Activated CD8-positive, alpha-beta T cell treated with anti-CD3 and anti-CD28 coated beads for 36 hours (primary cell): ENCODE results near the gene ZFAND4. TPM values are rescaled to one million over a fixed set of nuclear protein-coding genes. Genes with fewer than 3 reads are reported as not detected.
"Not testable (repeated sequence)": the region's sequence is repeated elsewhere in the genome, so short reads cannot be mapped to it uniquely, and the experiment has no call there.

Experiments used
- ATAC-seq: fragments of 200-7000 bp; cut with Tn5 transposase; one replicate; pipeline ENCODE4 v1.10.0; 2021; ENCODE audit warnings: mild to moderate bottlenecking, moderate library complexity
- CTCF ChIA-PET: fragments of 350-600 bp; sonication (Branson Sonifier 250); formaldehyde crosslinking; loops from one replicate; lab custom pipeline; 2021; ENCODE audit warnings: antibody characterized with exemption; lab: Charles Lee
- POLR2A ChIA-PET: fragments of 350-600 bp; sonication (Branson Sonifier 250); formaldehyde crosslinking; loops from one replicate; lab custom pipeline; 2021; ENCODE audit warnings: antibody characterized with exemption; lab: Charles Lee
- DNase-seq: peaks from one replicate; pipeline ENCODE4 v3.0.0-alpha.2; 2020
- H3K27ac Mint-ChIP-seq: one replicate; pipeline ENCODE4 v1.8.0; 2021; ENCODE audit warnings: mild to moderate bottlenecking, mixed read lengths
- H3K27me3 Mint-ChIP-seq: one replicate; pipeline ENCODE4 v1.8.0; 2021; ENCODE audit warnings: mixed read lengths
- H3K36me3 Mint-ChIP-seq: one replicate; pipeline ENCODE4 v1.8.0; 2021; ENCODE audit warnings: low read depth, mixed read lengths
- H3K4me1 Mint-ChIP-seq: one replicate; pipeline ENCODE4 v1.8.0; 2021; ENCODE audit warnings: low read depth, mixed read lengths
- H3K4me3 Mint-ChIP-seq: one replicate; pipeline ENCODE4 v1.8.0; 2021; ENCODE audit warnings: mild to moderate bottlenecking, moderate library complexity, mixed read lengths
- H3K9me3 Mint-ChIP-seq: one replicate; pipeline ENCODE4 v1.8.0; 2021; ENCODE audit warnings: mixed read lengths
- intact Hi-C: fragments of 100-400 bp; cut with micrococcal nuclease; formaldehyde crosslinking; loops from one replicate; pipeline ENCODE4 v1.10.0; 2022
- total RNA-seq, 2 experiments: library from RNA; stranded (reverse); gene quantifications; one replicate each; pipeline ENCODE4 v1.2.3, GENCODE V29; 2021
- TF ChIP-seq, protein P1 (sequence below): fragments of 200-600 bp; IDR thresholded peaks from one replicate; pipeline ENCODE4 v1.8.0; 2022; ENCODE audit warnings: antibody characterized with exemption, mild to moderate bottlenecking

ZFAND4 gene
- total RNA-seq, 2 experiments from 2014 or later = 11.5 to 13.5 TPM

DNA sequence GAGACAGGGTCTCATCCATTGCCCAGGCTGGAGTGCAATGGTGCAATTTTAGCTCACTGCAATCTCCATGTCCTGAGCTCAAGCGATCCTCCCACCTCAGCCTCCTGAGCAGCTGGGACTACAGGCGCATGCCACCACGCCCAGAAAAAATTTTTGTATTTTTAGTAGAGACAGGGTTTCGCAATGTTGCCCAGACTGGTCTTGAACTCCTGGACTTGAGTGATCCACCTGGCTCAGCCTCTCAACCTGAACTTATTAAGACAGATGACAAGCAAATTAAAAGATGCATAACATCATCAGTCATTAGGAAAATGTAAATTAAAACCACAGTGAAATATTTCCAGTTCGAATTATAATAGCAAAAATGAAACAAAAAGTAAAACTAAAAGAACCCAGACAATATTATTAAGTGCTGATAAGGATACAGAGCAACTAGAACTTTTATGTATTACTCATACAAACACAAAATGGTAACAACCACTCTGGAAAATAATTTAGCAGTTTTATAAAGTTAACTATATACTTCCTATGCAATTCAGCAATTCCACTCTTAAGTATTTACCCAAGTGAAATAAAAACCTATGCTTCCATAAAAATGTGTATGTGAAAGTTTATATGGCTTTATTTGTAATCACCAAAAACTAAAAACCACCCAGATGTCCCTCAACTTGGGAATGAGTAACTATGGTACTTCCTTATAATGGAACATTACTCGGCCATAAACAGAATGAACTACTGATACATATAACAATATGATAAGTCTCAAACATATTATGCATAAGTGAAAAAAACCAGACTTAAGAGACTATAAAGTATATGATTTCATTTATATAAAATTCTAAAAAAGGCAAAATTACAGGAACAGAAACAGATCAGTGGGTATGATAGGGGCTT lies 15.3 kb downstream of the ZFAND4 start:
- POLR2A ChIA-PET = no interaction called here

GRCh38 chr10:45655219-45655618 lies 17.4 kb downstream of the ZFAND4 start:
- no peaks in the 10 kb centered on the region for H3K27me3 Mint-ChIP-seq
- H3K27ac Mint-ChIP-seq = peak overlapping the region; percentile 8
- intact Hi-C loops = no loop called here
- TF ChIP-seq, protein P1, sequence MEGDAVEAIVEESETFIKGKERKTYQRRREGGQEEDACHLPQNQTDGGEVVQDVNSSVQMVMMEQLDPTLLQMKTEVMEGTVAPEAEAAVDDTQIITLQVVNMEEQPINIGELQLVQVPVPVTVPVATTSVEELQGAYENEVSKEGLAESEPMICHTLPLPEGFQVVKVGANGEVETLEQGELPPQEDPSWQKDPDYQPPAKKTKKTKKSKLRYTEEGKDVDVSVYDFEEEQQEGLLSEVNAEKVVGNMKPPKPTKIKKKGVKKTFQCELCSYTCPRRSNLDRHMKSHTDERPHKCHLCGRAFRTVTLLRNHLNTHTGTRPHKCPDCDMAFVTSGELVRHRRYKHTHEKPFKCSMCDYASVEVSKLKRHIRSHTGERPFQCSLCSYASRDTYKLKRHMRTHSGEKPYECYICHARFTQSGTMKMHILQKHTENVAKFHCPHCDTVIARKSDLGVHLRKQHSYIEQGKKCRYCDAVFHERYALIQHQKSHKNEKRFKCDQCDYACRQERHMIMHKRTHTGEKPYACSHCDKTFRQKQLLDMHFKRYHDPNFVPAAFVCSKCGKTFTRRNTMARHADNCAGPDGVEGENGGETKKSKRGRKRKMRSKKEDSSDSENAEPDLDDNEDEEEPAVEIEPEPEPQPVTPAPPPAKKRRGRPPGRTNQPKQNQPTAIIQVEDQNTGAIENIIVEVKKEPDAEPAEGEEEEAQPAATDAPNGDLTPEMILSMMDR = no peak
- POLR2A ChIA-PET = interaction anchor here (1.1 kb wide), 1 partner anchor 18 kb away, joined by 4 read pairs; no protein-coding TSS in a partner anchor
- CTCF ChIA-PET = interaction anchor here (1.1 kb wide), 1 partner anchor 190 kb away, joined by 4 read pairs; no protein-coding TSS in a partner anchor
- peaks cover 35% of the 10 kb centered on the region for H3K36me3 Mint-ChIP-seq
- peaks cover 39% of the 10 kb centered on the region for H3K4me1 Mint-ChIP-seq
- DNase-seq = no peak
- no peak overlapping the region for H3K4me3 Mint-ChIP-seq
- peak; percentile 58 for ATAC-seq
- peaks cover 5% of the 10 kb centered on the region for H3K9me3 Mint-ChIP-seq

More for the DNA sequence above, 15.3 kb downstream of the ZFAND4 start:
- ATAC-seq = peak; percentile 49
- Mint-ChIP-seq H3K4me1 (peaks cover 48% of the 10 kb centered on the region), H3K9me3 (peaks cover 16% of the 10 kb centered on the region), H3K4me3 (peak overlapping the region; percentile 13), H3K27ac (peak overlapping the region; percentile 26), H3K27me3 (no peaks in the 10 kb centered on the region), H3K36me3 (peaks cover 52% of the 10 kb centered on the region)
- intact Hi-C loops = no loop called here
- no peak for DNase-seq
- CTCF ChIA-PET = interaction anchor here (1.7 kb wide), 1 partner anchor 15 kb away, joined by 6 read pairs; the partner anchor contains the start of gene ZFAND4
- TF ChIP-seq, protein P1 = no peak

DNA sequence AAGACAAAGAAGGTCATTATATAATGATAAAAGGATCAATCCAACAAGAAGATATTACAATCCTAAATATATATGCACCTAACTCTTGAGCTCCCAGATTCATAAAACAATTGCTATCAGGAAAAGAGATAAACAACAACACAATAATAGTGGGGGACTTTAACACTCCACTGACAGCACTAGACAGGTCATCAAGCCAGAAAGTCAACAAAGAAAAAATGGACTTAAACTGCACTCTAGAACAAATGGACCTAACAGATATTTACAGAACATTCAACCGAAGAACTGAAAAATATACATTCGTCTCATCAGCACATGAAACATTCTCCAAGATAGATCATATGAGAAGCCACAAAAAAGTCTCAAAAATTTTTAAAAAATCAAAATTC lies 17.8 kb downstream of the ZFAND4 start:
- ChIA-PET CTCF (interaction anchor here (1.1 kb wide), 1 partner anchor 190 kb away, joined by 4 read pairs; no protein-coding TSS in a partner anchor), POLR2A (interaction anchor here (1.1 kb wide), 1 partner anchor 18 kb away, joined by 4 read pairs; no protein-coding TSS in a partner anchor)
- H3K36me3 Mint-ChIP-seq = peaks cover 34% of the 10 kb centered on the region

DNA sequence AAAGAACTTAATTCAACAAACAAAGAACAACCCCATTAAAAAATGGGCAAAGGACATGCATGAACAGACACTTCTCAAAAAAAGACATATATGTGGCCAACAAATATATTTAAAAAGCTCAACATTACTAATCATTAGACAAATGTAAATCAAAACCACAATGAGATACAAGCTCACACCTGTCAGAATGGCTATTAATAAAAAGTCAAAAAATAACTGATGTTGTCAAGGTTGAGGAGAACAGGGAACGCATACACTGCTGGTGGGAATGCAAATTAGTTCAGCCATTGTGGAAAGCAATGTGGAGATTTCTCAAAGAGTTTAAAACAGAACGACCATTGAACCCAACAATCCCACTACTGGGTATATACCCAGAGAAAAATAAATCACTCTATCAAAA lies 19.1 kb downstream of the ZFAND4 start:
- intact Hi-C loops = no loop called here
- peaks cover 26% of the 10 kb centered on the region for H3K36me3 Mint-ChIP-seq
- H3K27ac Mint-ChIP-seq = no peak overlapping the region
- H3K27me3 Mint-ChIP-seq = no peaks in the 10 kb centered on the region
- ChIA-PET POLR2A (no interaction called here), CTCF (no interaction called here)
- H3K4me1 Mint-ChIP-seq = peaks cover 36% of the 10 kb centered on the region
- H3K4me3 Mint-ChIP-seq = no peak overlapping the region
- DNase-seq (no peak), ATAC-seq (no peak)
- TF ChIP-seq, protein P1 = no peak
- H3K9me3 Mint-ChIP-seq = peaks cover 1% of the 10 kb centered on the region

More for the DNA sequence above, 17.8 kb downstream of the ZFAND4 start:
- ATAC-seq, DNase-seq, H3K27ac Mint-ChIP-seq, intact Hi-C loops, H3K9me3 Mint-ChIP-seq, H3K27me3 Mint-ChIP-seq, H3K4me3 Mint-ChIP-seq: not testable (repeated sequence)
- peaks cover 38% of the 10 kb centered on the region for H3K4me1 Mint-ChIP-seq

GRCh38 chr10:45652511-45652910 lies 20.1 kb downstream of the ZFAND4 start:
- ChIA-PET CTCF (no interaction called here), POLR2A (no interaction called here)
- Mint-ChIP-seq H3K9me3 (no peaks in the 10 kb centered on the region), H3K27me3 (no peaks in the 10 kb centered on the region), H3K36me3 (peaks cover 20% of the 10 kb centered on the region), H3K27ac (no peak overlapping the region), H3K4me1 (peaks cover 29% of the 10 kb centered on the region), H3K4me3 (no peak overlapping the region)
- no peak for DNase-seq
- TF ChIP-seq, protein P1 = no peak
- intact Hi-C loops = no loop called here
- ATAC-seq = no peak
